Trophoblast cell (in vitro differentiated cells and primary cell): ENCODE results near the gene C3orf18.

Experiments
- DNase-seq, 2 donors: peaks; one replicate each; pipeline ENCODE4 v3.0.0-alpha.2; 2016
- H2AFZ ChIP-seq: 2 replicates; pipeline ENCODE4 v1.6.1; 2013; ENCODE audit warnings: low read length, moderate library complexity, mild to moderate bottlenecking; ENCODE audit not compliant: insufficient read depth, poor library complexity
- H2AK5ac ChIP-seq: 2 replicates; pipeline ENCODE4 v1.6.1; 2013; ENCODE audit warnings: mild to moderate bottlenecking, low read length
- H2BK120ac ChIP-seq: 2 replicates; pipeline ENCODE4 v1.6.1; 2013; ENCODE audit warnings: low read length, mild to moderate bottlenecking, moderate library complexity; ENCODE audit not compliant: insufficient read depth, poor library complexity
- H2BK12ac ChIP-seq: 2 replicates; pipeline ENCODE4 v1.6.1; 2013; ENCODE audit warnings: mild to moderate bottlenecking, low read length, moderate library complexity
- H2BK5ac ChIP-seq: 2 replicates; pipeline ENCODE4 v1.6.1; 2013; ENCODE audit warnings: low read length, low read depth, moderate library complexity, mild to moderate bottlenecking; ENCODE audit not compliant: poor library complexity
- H3K14ac ChIP-seq: 2 replicates; pipeline ENCODE4 v1.6.1; 2013; ENCODE audit warnings: mild to moderate bottlenecking, low read length
- H3K18ac ChIP-seq: 2 replicates; pipeline ENCODE4 v1.6.1; 2013; ENCODE audit warnings: mild to moderate bottlenecking, low read length
- H3K23ac ChIP-seq: 2 replicates; pipeline ENCODE4 v1.6.1; 2013; ENCODE audit warnings: low read length
- H3K27ac ChIP-seq: 2 replicates; pipeline ENCODE4 v1.5.1; 2013; ENCODE audit warnings: low read depth, mild to moderate bottlenecking, inconsistent platforms, low read length, moderate library complexity
- H3K27me3 ChIP-seq: 2 replicates; pipeline ENCODE4 v1.6.1; 2013; ENCODE audit warnings: inconsistent platforms, mild to moderate bottlenecking, low read length, moderate library complexity; ENCODE audit not compliant: insufficient read depth
- H3K36me3 ChIP-seq, 2 experiments: 1 replicate in 1 of 2; 2 replicates in 1 of 2; pipeline ENCODE4 v1.6.1; 2013; ENCODE audit warnings: low read length in 2 of 2, mild to moderate bottlenecking in 2 of 2, moderate library complexity in 1 of 2; ENCODE audit not compliant: insufficient read depth in 2 of 2, control insufficient read depth in 1 of 2
- H3K4ac ChIP-seq: 2 replicates; pipeline ENCODE4 v1.6.1; 2013; ENCODE audit warnings: low read depth, mild to moderate bottlenecking, low read length, moderate library complexity
- H3K4me1 ChIP-seq, 2 experiments: 1 replicate in 1 of 2; 2 replicates in 1 of 2; pipeline ENCODE4 v1.6.1; 2013; ENCODE audit warnings: low read length in 2 of 2, mild to moderate bottlenecking in 2 of 2, moderate library complexity in 1 of 2; ENCODE audit not compliant: insufficient read depth in 2 of 2, control insufficient read depth in 1 of 2
- H3K4me2 ChIP-seq: 2 replicates; pipeline ENCODE4 v1.6.1; 2013; ENCODE audit warnings: inconsistent platforms, mild to moderate bottlenecking, low read length, moderate library complexity
- H3K4me3 ChIP-seq: 2 replicates; pipeline ENCODE4 v1.5.1; 2013; ENCODE audit warnings: mild to moderate bottlenecking, low read depth, low read length, inconsistent platforms
- H3K79me1 ChIP-seq: one replicate; pipeline ENCODE4 v1.6.1; 2013; ENCODE audit warnings: low read length
- H3K79me2 ChIP-seq: 2 replicates; pipeline ENCODE4 v1.6.1; 2013; ENCODE audit warnings: low read length, mild to moderate bottlenecking; ENCODE audit not compliant: control insufficient read depth, insufficient read depth, poor library complexity
- H3K9ac ChIP-seq: 2 replicates; pipeline ENCODE4 v1.6.1; 2013; ENCODE audit warnings: mild to moderate bottlenecking, low read length
- H3K9me3 ChIP-seq: 2 replicates; pipeline ENCODE4 v1.6.1; 2013; ENCODE audit warnings: low read depth, mild to moderate bottlenecking, control low read depth, inconsistent platforms, low read length; ENCODE audit not compliant: insufficient read depth
- H4K12ac ChIP-seq: 2 replicates; pipeline ENCODE4 v1.6.1; 2013; ENCODE audit warnings: low read depth, mild to moderate bottlenecking, low read length, moderate library complexity
- H4K8ac ChIP-seq: 2 replicates; pipeline ENCODE4 v1.6.1; 2013; ENCODE audit warnings: low read depth, mild to moderate bottlenecking, low read length, moderate library complexity
- H4K91ac ChIP-seq: one replicate; pipeline ENCODE4 v1.6.1; 2013; ENCODE audit warnings: low read depth, mild to moderate bottlenecking, low read length, moderate library complexity
- WGBS: extraction: QIAGEN DNeasy Blood & Tissue Kit; methylation state at CpG from one replicate; pipeline ENCODE4 v1.1.7; 2013; ENCODE audit warnings: missing lambda C conversion rate; ENCODE audit not compliant: insufficient read length, insufficient coverage; ENCODE audit errors: extremely low coverage; 5-methylcytosine and 5-hydroxymethylcytosine counted together

C3orf18 gene

DNA sequence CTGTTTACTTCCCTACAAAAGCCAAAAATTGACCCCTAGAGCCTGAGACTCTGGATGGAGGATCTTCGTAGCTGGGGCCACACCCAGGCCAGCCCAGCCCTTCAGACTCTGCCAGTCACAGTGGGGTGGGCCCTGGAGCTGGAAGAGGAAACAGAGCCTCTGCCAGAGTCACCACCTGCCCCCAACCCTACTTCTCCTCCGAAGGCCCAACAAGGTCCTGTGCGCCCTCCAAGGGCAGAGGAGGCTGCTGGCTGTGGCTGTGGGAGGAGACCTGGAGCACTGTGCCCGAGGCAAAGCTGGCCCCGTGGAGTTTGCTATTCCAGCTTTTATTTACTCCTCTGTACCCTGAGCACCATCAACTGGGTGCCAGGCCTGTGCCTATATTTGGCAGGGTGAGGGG lies 25.0 kb upstream of the C3orf18 start:
- no peak overlapping the region for H4K91ac ChIP-seq
- no peak overlapping the region for H2BK12ac ChIP-seq
- no peak overlapping the region for H3K14ac ChIP-seq
- H3K4me3 ChIP-seq: no peak overlapping the region
- no peaks in the 10 kb centered on the region for H3K9me3 ChIP-seq
- H3K79me2 ChIP-seq: no peaks in the 10 kb centered on the region
- no peak overlapping the region for H4K12ac ChIP-seq
- no peak overlapping the region for H3K9ac ChIP-seq
- no peak overlapping the region for H3K18ac ChIP-seq
- H2AFZ ChIP-seq: no peak overlapping the region
- no peak overlapping the region for H3K4me2 ChIP-seq
- H3K4me1 ChIP-seq: no peaks in the 10 kb centered on the region
- no peak for DNase-seq
- no peak overlapping the region for H2BK5ac ChIP-seq
- H2BK120ac ChIP-seq: no peak overlapping the region
- no peaks in the 10 kb centered on the region for H3K27me3 ChIP-seq
- no peak overlapping the region for H3K27ac ChIP-seq
- WGBS: no CpG with 5 or more reads among the region's 5 CpGs
- no peak overlapping the region for H4K8ac ChIP-seq
- no peaks in the 10 kb centered on the region for H3K36me3 ChIP-seq
- no peak overlapping the region for H3K23ac ChIP-seq
- no peak overlapping the region for H3K4ac ChIP-seq
- H3K79me1 ChIP-seq: no peaks in the 10 kb centered on the region
- H2AK5ac ChIP-seq: no peak overlapping the region

DNA sequence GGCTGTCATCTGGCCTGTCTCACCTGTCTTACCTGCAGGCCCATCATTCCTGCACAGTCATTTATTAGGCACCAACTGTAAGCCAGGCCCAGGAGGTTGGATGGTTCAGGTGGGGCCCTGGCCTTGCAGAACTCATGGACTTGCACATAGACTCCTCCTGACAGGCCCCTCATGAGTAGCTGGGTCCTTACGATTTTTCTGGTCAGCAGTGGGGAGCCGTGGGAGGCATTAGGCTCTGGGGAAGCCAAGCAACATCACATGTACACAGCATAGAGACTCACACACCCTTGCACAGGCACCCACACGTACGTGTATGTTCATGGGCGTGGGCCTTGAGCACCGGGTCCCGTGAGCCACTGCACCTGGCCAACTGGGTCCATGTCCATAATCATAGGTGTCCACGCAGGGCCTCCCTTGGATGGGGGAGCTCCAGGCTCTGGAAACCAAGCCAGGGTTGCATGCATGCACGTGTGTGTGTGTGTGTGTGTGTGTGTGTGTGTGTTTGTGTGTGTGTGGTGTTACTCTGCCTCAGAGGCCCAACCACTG lies 23.7 kb upstream of the C3orf18 start:
- no CpG with 5 or more reads among the region's 9 CpGs for WGBS
- H3K36me3 ChIP-seq: no peaks in the 10 kb centered on the region
- H2AFZ ChIP-seq: no peak overlapping the region
- H2BK5ac ChIP-seq: no peak overlapping the region
- no peak overlapping the region for H3K4me2 ChIP-seq
- H3K23ac ChIP-seq: no peak overlapping the region
- H3K27ac ChIP-seq: no peak overlapping the region
- H3K79me2 ChIP-seq: no peaks in the 10 kb centered on the region
- no peak overlapping the region for H3K9ac ChIP-seq
- no peaks in the 10 kb centered on the region for H3K4me1 ChIP-seq
- H3K4ac ChIP-seq: no peak overlapping the region
- no peaks in the 10 kb centered on the region for H3K79me1 ChIP-seq
- DNase-seq: no peak
- H3K27me3 ChIP-seq: no peaks in the 10 kb centered on the region
- no peaks in the 10 kb centered on the region for H3K9me3 ChIP-seq
- no peak overlapping the region for H4K91ac ChIP-seq
- H3K14ac ChIP-seq: no peak overlapping the region
- no peak overlapping the region for H2BK120ac ChIP-seq
- no peak overlapping the region for H3K4me3 ChIP-seq
- no peak overlapping the region for H4K8ac ChIP-seq
- no peak overlapping the region for H2BK12ac ChIP-seq
- no peak overlapping the region for H4K12ac ChIP-seq
- no peak overlapping the region for H3K18ac ChIP-seq
- H2AK5ac ChIP-seq: no peak overlapping the region

DNA sequence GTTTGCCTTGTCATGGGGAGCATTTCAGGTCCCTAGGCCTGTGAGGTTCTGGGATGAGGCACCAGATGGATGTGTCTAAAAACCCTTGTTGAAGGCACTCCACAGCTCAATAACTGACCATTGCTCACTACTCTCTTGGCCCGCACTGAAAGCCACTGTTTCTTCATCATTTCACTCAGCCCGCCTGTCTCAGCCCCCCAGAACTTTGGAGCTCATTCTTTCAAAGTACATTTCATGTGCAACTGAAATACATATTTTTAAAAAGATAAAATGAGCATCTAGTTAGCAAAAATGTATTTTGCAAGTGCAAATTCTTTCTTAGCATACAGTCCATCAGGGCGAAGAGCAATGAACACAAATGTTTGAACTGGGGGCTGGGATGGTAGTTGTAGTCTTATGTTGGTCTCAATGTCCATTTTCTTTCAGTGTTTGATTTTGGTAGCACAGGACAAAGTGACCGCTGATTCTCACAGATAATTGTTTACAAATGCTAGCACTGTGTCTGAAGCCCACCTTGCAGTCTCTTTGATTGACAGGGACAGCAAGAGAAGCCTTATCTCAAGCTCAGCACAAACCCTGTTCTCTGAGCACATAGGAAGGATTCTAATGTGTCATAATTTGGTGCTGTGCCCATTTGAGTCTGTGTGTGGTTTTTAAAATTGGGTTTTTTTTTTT lies 21.3 kb upstream of the C3orf18 start:
- H3K14ac ChIP-seq: no peak overlapping the region
- H3K9ac ChIP-seq: no peak overlapping the region
- no peak overlapping the region for H3K23ac ChIP-seq
- no peaks in the 10 kb centered on the region for H3K27me3 ChIP-seq
- H2BK12ac ChIP-seq: no peak overlapping the region
- H2AFZ ChIP-seq: no peak overlapping the region
- H3K36me3 ChIP-seq: no peaks in the 10 kb centered on the region
- no peak overlapping the region for H3K4me2 ChIP-seq
- no peak overlapping the region for H3K27ac ChIP-seq
- H3K4ac ChIP-seq: no peak overlapping the region
- H3K18ac ChIP-seq: no peak overlapping the region
- no peak overlapping the region for H2BK5ac ChIP-seq
- H2BK120ac ChIP-seq: no peak overlapping the region
- H4K12ac ChIP-seq: no peak overlapping the region
- no peak overlapping the region for H4K91ac ChIP-seq
- no CpG with 5 or more reads among the region's 4 CpGs for WGBS
- H3K4me3 ChIP-seq: no peak overlapping the region
- no peak overlapping the region for H2AK5ac ChIP-seq
- H3K9me3 ChIP-seq: no peaks in the 10 kb centered on the region
- peaks cover 9 to 10% of the 10 kb centered on the region in 2 experiments for H3K4me1 ChIP-seq
- peaks cover 10% of the 10 kb centered on the region for H3K79me1 ChIP-seq
- H3K79me2 ChIP-seq: peaks cover 3% of the 10 kb centered on the region
- DNase-seq: no peak
- no peak overlapping the region for H4K8ac ChIP-seq

DNA sequence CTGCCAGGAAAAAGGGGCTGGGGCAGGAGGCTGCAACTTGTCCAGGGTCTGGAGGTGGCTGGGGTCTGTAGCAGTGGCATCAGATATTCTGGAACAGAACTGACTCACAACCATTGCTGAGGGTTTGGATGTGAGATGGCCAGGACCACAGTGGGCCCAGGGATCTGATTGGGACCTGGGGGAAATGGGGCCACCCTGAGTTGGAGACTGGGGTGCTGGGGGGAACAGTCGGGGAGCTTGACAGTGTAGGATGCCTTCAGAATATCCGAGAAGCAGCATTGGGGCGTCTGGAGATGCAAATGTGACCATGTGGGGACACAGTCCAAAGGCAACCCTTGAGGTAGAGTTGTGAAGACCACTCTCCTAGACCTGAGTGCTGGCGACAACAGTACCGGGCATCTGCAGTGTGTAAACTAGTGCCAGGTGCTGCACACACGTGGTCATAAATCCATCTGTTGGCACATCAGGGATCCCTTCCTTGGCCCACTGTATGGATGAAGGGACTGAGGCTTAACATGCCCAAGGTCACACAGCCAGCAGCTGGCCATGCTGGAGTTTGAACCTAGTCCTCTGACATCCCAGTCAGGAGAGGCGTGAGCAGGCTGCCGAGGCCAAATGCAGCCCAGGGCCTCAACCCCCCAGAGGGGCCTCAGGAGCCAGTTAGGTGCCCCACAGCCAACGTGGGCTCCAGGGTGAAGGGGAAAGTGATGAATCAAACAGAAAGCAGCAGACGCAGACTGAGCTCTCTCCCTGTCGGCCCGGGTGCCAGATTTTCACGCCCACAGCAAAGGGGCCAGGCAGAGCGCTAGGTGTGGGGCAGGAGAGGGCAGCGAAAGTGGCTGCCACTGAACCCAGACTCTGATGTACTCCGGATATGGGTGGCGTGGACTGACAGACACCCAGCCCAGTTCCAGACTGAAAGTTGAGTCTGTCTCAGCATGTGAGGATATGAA lies 20.5 kb upstream of the C3orf18 start:
- WGBS: no CpG with 5 or more reads among the region's 17 CpGs
- Histone ChIP-seq H4K8ac (no peak overlapping the region), H3K4me2 (no peak overlapping the region), H3K9me3 (no peaks in the 10 kb centered on the region), H3K9ac (no peak overlapping the region), H3K14ac (no peak overlapping the region), H2AK5ac (no peak overlapping the region), H3K79me2 (peaks cover 3% of the 10 kb centered on the region), H4K91ac (no peak overlapping the region), H3K4ac (no peak overlapping the region), H2BK5ac (no peak overlapping the region), H4K12ac (no peak overlapping the region), H3K27me3 (no peaks in the 10 kb centered on the region), H3K36me3 (no peaks in the 10 kb centered on the region), H2BK12ac (no peak overlapping the region), H2AFZ (no peak overlapping the region), H3K27ac (no peak overlapping the region), H3K4me3 (no peak overlapping the region), H2BK120ac (no peak overlapping the region), H3K18ac (no peak overlapping the region), H3K4me1 (peaks cover 10 to 11% of the 10 kb centered on the region in 2 experiments), H3K23ac (no peak overlapping the region), H3K79me1 (peaks cover 10% of the 10 kb centered on the region)
- DNase-seq: no peak
